ENCODE results near the gene BAAT.
"Not testable (repeated sequence)": the region's sequence is repeated elsewhere in the genome, so short reads cannot be mapped to it uniquely, and the experiment has no call there.

BAAT gene

DNA sequence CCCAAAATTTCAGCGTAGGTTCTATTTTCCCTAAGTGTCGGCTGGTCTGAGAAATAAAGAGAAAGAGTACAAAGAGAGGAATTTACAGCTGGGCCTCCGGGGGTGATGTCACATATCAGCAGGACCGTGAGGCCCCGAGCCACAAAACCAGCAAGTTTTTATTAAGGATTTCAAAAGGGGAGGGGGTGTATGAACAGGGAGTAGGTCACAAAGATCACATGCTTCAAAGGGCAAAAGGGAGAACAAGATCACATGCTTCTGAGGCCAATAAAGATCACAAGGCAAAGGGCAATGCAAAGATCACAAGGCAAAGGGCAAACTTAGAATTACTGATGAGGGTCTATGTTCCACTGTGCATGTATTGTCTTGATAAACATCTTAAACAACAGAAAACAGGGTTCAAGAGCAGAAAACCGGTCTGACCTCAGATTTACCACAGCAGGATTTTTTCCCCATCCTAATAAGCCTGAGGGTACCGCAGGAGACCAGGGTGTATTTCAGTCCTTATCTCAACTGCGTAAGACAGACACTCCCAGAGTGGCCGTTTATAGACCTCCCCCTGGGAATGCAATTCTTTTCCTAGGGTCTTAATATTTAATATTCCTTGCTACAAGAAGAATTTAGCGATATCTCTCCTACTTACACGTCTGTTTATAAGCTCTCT, at the start of gene BAAT:
BAAT (minus strand) TSS at position 134 of the 664 bp plus-strand sequence. CDS start 13,602 bp downstream, outside the sequence.
- DNase-seq, result not testable (repeated sequence)

DNA sequence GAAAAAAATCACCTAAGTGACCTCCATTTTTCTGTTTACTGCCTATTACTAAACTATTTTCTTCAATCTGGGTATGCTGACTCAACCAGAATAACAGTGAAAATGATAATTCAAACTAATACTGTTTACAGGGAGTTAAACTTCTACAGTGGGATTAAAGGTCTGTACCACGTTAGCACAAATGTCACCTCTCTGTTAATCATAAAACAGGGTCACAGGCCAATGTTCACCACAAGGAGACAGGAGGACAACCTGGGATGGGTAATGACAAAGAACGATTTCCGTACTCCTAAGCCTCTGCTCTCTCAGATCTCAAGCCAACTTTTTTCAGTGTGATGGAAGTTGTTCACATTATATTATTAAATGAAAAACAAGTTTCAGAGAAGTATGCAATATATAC, 48.4 kb upstream of the BAAT start:
- no peak for DNase-seq

GRCh38 chr9:101432740-101433139, 47.9 kb upstream of the BAAT start:
- no peak for DNase-seq

DNA sequence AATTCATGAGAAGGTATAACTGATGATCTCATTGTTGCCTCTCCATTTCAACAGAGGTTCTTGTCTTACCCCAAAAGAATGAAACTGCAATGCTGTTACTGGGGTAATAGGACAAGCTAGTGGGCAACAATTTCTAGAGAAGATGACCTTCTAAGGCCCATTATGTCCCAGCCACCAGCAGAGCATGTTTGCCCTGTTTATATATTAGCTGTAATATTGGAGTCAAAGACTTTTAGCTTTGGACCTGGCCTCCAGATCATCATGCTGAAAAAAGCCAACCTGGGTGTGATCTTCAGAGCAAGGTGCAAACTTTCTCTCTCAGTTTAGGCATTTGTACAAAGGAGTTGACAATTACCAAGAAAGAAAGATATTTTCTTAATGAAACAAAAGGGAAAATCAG, 47.4 kb upstream of the BAAT start:
- no peak for DNase-seq

GRCh38 chr9:101429736-101430135, 44.9 kb upstream of the BAAT start:
- no peak for DNase-seq

GRCh38 chr9:101428909-101429308, 44.1 kb upstream of the BAAT start:
- DNase-seq, result no peak

DNA sequence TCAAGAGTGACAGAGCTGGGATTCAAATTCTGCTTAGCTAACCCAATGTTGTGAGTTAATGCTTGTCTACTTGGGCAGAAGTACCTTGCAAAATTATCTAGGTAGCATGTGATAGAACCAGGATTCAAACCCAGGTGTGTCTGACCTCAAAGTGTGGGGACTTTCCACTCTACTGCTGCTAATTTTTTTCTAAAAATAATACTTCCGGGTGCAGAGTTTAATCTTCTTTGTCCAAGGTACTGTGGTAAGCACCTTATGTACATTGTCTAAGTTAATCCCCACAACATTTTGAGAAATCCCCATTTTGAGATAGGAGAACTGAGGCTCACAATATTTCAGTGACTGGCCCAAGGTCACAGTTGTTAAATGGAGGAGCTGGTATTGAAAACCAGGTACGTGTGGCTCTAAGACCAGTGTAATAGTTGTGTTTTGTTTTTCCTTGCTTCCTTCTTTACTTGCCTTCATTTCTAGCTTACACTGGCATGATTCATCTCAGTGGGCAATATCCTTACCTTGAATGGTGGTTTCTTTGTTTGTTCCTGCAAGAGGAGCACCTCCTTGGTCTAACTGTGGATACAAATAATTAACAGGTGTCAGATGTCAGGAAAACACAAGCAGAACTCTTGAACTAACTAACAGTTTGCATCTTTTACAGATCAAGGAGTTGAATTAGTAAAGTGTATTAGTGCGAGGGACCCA, 43.3 kb upstream of the BAAT start:
- no peak for DNase-seq

GRCh38 chr9:101427358-101427757, 42.6 kb upstream of the BAAT start:
- no peak for DNase-seq

DNA sequence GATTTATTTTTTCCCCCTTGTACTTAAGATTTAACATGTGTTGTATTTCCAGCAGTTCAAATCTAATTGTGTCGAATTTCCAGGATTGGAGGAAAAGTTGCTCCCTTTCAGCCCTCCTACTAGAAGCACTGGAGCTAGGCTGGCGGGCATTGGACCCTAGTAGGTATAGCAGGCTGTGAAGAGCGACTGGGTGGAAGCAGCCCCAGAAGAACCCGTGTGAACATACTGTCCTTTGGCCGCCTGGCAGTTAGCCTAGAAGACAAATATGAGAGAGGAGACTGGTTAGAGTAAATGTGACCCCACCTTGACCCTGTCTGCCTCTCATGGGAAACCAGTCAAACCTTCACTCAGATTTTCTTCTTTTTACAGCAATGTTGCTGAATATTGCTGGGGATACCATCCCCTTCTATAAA, 36.9 kb upstream of the BAAT start:
- no peak for DNase-seq

- DNase-seq, result no peak
Measured at GRCh38 chr9:101419863-101420262, 35.1 kb upstream of the BAAT start.

- DNase-seq, result no peak
Measured at GRCh38 chr9:101418518-101419430, 34.0 kb upstream of the BAAT start.

GRCh38 chr9:101417977-101418376, 33.2 kb upstream of the BAAT start:
- no peak for DNase-seq

DNA sequence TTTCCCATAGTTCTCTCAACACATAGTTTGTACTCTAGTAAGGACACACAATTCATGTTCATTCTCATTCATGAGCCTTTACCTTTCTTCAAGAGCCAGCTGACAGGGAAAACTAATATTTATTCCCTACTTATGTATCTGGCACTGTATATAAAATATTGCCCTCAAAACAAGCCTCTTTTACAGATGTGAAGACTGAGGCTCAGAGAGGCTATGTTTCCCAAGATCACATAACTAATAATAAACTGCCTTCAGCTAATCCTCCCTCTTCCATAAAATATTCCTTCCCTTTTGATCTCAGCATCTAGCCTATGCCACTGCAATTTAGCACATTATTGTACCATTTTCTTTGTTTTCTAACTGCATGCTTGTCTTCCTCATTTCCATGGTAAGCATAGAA, 32.6 kb upstream of the BAAT start:
- DNase-seq, result no peak

DNA sequence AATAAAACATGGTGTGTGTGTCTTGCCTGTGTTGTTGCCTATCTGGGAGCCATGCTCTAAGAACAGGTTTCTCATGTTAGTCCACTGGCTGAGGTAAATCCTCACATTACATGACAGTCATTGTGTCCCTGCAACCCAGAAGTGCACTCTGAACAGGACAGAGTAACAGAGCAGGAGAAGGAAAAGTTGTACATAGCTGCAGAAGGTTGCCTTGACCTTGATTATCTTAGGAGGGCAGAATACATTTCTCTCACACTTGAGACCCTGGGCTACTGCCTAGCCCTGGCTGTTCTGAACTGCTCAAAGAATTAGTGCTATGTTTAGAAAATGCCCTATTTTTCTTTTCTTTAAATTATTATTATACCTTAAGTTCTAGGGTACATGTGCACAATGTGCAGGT, 30.8 kb upstream of the BAAT start:
- no peak for DNase-seq

DNA sequence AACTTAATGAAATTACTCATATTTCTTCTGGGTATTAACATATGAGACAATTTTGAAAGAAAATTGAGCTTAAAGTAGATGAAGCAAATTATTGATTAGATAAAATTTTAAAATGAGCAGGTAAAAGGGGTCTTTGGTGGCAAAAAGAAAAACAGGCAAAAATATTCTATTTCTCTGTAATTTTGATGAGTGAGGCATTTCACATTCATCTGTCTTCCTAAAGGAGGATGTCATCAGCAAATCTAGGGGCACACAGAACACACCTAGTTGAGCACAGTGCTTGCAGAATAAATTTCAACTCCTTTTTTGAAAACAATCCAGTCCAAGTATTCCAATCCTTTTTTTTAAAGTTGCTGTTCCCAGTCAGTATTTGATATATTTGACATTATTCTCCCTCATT, 30.0 kb upstream of the BAAT start:
- no peak for DNase-seq

- peak; percentile 15 for DNase-seq
Measured at GRCh38 chr9:101409079-101409477, 24.3 kb upstream of the BAAT start.

DNA sequence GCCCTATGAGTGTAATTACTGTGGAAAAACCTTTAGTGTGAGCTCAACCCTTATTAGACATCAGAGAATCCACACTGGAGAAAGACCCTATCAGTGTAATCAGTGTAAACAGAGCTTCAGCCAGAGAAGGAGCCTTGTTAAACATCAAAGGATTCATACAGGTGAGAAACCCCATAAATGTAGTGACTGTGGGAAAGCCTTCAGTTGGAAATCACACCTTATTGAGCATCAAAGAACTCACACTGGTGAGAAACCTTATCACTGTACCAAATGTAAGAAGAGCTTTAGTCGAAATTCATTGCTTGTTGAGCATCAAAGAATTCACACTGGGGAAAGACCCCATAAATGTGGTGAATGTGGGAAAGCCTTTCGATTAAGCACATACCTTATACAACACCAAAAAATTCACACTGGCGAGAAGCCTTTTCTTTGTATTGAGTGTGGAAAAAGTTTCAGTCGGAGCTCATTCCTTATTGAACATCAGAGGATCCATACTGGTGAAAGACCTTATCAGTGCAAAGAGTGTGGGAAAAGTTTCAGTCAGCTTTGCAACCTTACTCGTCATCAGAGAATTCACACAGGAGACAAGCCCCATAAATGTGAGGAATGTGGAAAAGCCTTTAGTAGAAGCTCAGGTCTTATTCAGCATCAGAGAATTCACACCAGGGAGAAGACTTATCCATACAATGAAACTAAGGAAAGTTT, 23.7 kb upstream of the BAAT start:
- DNase-seq, result no peak

DNA sequence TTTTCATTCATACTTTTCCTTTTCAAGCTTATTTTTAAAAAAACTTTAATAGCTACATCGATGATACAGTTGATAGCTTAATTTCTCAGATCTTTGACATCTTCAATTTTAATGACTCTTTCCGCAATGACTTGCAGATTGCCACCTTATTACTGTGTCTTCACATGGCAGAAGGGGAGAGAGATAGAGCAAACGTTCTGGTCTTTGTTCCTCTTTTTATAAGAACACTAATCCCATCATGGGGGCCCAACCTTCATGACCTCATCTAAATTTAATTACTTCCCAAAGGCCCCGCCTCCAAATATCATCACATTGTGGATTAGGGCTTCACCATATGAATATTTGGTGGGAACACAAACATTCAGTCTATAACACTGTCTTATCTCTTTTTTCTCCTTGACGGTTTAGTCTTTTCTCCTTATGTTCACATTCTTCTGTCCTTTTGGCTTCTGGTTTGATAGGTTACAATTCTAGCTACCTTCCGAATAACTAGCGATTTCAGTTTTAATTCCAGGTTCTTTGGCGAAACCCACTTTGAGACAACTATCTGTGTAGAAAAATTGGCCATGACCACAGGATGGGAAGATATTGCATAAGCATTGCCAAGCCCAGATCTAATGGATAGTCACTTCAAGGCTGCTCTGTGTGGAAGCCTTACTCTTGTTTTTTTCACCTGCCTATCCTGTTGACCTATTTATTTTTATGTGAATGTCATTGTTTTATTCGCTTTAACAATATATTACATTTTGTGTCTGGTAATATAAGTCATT, 18.9 kb upstream of the BAAT start:
- DNase-seq, result no peak

GRCh38 chr9:101400120-101400519, 15.3 kb upstream of the BAAT start:
- no peak for DNase-seq

DNA sequence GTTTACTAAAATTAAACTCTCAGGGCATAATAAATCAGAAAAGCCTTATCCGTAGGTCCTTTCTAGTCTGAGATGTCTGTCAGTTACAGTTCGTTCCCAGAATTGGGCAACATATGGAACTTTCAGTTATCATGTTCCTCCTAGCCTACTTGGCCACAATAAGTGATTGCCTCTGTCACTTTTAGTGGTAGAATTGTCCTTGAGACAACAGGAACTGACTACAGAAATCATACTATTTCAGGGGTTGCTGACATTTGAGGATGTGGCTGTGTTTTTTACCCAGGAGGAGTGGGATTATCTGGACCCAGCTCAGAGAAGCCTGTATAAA, 14.8 kb upstream of the BAAT start:
- DNase-seq, result no peak

- peak; percentile 22 for DNase-seq
Measured at GRCh38 chr9:101398930-101399642, 14.3 kb upstream of the BAAT start.
